Neural cell (in vitro differentiated cells): Measurements from ENCODE around the gene SOHLH1. TPM values are rescaled to one million over a fixed set of nuclear protein-coding genes. Genes with fewer than 3 reads are reported as not detected.

Experiments
- H2AFZ ChIP-seq: fragments of 200-600, 300-800 bp; sonication (generic), shearing (Covaris generic); 2 replicates; pipeline ENCODE4 v1.6.0; 2014; ENCODE audit warnings: low read depth, mild to moderate bottlenecking, antibody characterized with exemption, low read length, moderate library complexity
- H3F3A ChIP-seq: fragments of 200-600 bp; shearing (Covaris generic); 2 replicates; pipeline ENCODE4 v1.6.1; 2016; ENCODE audit warnings: mild to moderate bottlenecking, moderate library complexity, mixed read lengths, antibody characterized with exemption, low read length; ENCODE audit not compliant: insufficient read depth, poor library complexity, severe bottlenecking
- H3K27ac ChIP-seq: fragments of 200-600, 300-800 bp; sonication (generic), shearing (Covaris generic); 2 replicates; pipeline ENCODE4 v1.5.1; 2014; ENCODE audit warnings: mild to moderate bottlenecking, low read length, moderate library complexity
- H3K27me3 ChIP-seq: fragments of 300-800, 200-600 bp; sonication (generic), shearing (Covaris generic); 2 replicates; pipeline ENCODE4 v1.6.0; 2014; ENCODE audit warnings: mild to moderate bottlenecking, low read depth, low read length, moderate library complexity; ENCODE audit not compliant: insufficient read depth
- H3K36me3 ChIP-seq: fragments of 300-800, 200-600 bp; sonication (generic), shearing (Covaris generic); 2 replicates; pipeline ENCODE4 v1.5.1; 2014; ENCODE audit warnings: mild to moderate bottlenecking, antibody characterized with exemption, low read length, moderate library complexity; ENCODE audit not compliant: insufficient read depth
- H3K4me2 ChIP-seq: fragments of 300-800, 200-600 bp; sonication (generic), shearing (Covaris generic); 2 replicates; pipeline ENCODE4 v1.6.0; 2014; ENCODE audit warnings: mild to moderate bottlenecking, low read length
- H3K4me3 ChIP-seq: fragments of 300-800, 200-600 bp; sonication (generic), shearing (Covaris generic); 2 replicates; pipeline ENCODE4 v1.5.1; 2014; ENCODE audit warnings: mild to moderate bottlenecking, low read length, moderate library complexity
- H3K79me2 ChIP-seq: fragments of 200-600 bp; shearing (Covaris generic); replicated peaks from 2 replicates; pipeline ENCODE4 v1.6.0; 2014; ENCODE audit warnings: mild to moderate bottlenecking, low read length, moderate library complexity; ENCODE audit not compliant: insufficient read depth
- H3K9ac ChIP-seq: fragments of 300-800, 200-600 bp; sonication (generic), shearing (Covaris generic); 2 replicates; pipeline ENCODE4 v1.6.1; 2016; ENCODE audit warnings: mild to moderate bottlenecking, low read length, mixed read lengths
- H3K9me2 ChIP-seq: fragments of 200-600 bp; shearing (Covaris generic); 2 replicates; pipeline ENCODE4 v1.6.1; 2016; ENCODE audit warnings: mild to moderate bottlenecking, low read length, mixed read lengths; ENCODE audit not compliant: insufficient read depth
- H3K9me3 ChIP-seq: fragments of 200-600, 300-800 bp; sonication (generic), shearing (Covaris generic); 2 replicates; pipeline ENCODE4 v1.6.1; 2016; ENCODE audit warnings: mild to moderate bottlenecking, mixed run types, low read length, moderate library complexity, mixed read lengths
- H4K20me1 ChIP-seq: fragments of 200-600 bp; shearing (Covaris generic); 2 replicates; pipeline ENCODE4 v1.6.1; 2016; ENCODE audit warnings: mild to moderate bottlenecking, mixed run types; ENCODE audit not compliant: insufficient read depth
- EP300 ChIP-seq: fragments of 450-650 bp; conservative IDR thresholded peaks from 2 replicates; pipeline ENCODE4 v1.6.1; 2014; ENCODE audit warnings: antibody characterized with exemption, mild to moderate bottlenecking, moderate library complexity; ENCODE audit not compliant: poor library complexity, severe bottlenecking
- EZH2 ChIP-seq: fragments of 200-600, 300-800 bp; shearing (Covaris generic), sonication (generic); IDR thresholded peaks from 2 replicates; pipeline ENCODE4 v1.6.1; 2014; ENCODE audit warnings: antibody characterized with exemption, low read length, borderline replicate concordance, mild to moderate bottlenecking; ENCODE audit not compliant: insufficient read depth, poor library complexity, severe bottlenecking
- MXI1 ChIP-seq: fragments of 450-650 bp; conservative IDR thresholded peaks from 2 replicates; pipeline ENCODE4 v1.6.1; 2014; ENCODE audit warnings: antibody characterized with exemption, mild to moderate bottlenecking; ENCODE audit not compliant: poor library complexity, severe bottlenecking
- POLR2AphosphoS5 ChIP-seq: IDR thresholded peaks from 2 replicates; pipeline ENCODE4 v1.6.1; 2012
- RAD21 ChIP-seq: fragments of 450-650 bp; conservative IDR thresholded peaks from 2 replicates; pipeline ENCODE4 v1.6.1; 2014; ENCODE audit warnings: antibody characterized with exemption, mild to moderate bottlenecking, moderate library complexity
- SMC3 ChIP-seq: fragments of 450-650 bp; conservative IDR thresholded peaks from 2 replicates; pipeline ENCODE4 v1.6.1; 2014; ENCODE audit warnings: antibody characterized with exemption, mild to moderate bottlenecking, moderate library complexity; ENCODE audit not compliant: poor library complexity
- TAF1 ChIP-seq: IDR thresholded peaks from 2 replicates; pipeline ENCODE4 v1.6.1; 2012; ENCODE audit warnings: low read depth
- polyA plus RNA-seq: library from polyadenylated mRNA; depleted of rRNA; stranded (reverse); fragments of >200 nt; gene quantifications from 2 replicates; pipeline ENCODE4 v1.2.3, GENCODE V29; 2014
- TF ChIP-seq, protein P1 (sequence below): IDR thresholded peaks from 2 replicates; pipeline ENCODE4 v1.6.1; 2012; ENCODE audit warnings: borderline replicate concordance
- TF ChIP-seq, protein P2 (sequence below): fragments of 450-650 bp; IDR thresholded peaks from 2 replicates; pipeline ENCODE4 v1.5.1; 2014; ENCODE audit warnings: antibody characterized with exemption, mild to moderate bottlenecking, moderate library complexity; ENCODE audit not compliant: poor library complexity, severe bottlenecking

SOHLH1 gene
- polyA plus RNA-seq, 1 donor from 2014 or later, result not detected

DNA sequence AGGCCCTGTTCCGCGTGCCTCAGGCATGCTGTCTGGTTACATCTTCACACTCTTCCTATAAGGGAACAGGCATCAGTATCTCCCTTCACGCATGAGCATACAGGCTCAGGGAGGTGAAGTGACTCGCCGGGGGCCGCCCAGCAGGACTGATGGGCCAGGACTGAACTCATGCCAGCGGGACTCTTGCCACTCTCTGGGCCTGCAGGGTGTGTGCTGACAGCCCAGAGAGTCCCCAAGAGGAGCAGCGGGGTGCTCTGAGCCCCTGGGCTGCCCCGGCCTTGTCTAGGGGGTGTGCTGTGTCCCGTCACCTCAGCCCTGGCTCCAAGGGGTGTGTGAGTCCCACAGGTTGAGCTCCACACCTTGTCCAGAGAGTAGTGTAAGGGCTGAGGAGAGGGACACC lies 12.6 kb upstream of the SOHLH1 start:
- Histone ChIP-seq H3K27ac (no peak overlapping the region), H3K36me3 (no peaks in the 10 kb centered on the region), H3F3A (no peaks in the 10 kb centered on the region), H3K4me3 (no peak overlapping the region), H2AFZ (no peak overlapping the region), H3K9me2 (no peaks in the 10 kb centered on the region), H4K20me1 (no peaks in the 10 kb centered on the region), H3K27me3 (peaks cover 45% of the 10 kb centered on the region), H3K79me2 (no peaks in the 10 kb centered on the region), H3K4me2 (no peak overlapping the region), H3K9me3 (no peaks in the 10 kb centered on the region), H3K9ac (no peak overlapping the region)
- TF ChIP-seq, protein P1, sequence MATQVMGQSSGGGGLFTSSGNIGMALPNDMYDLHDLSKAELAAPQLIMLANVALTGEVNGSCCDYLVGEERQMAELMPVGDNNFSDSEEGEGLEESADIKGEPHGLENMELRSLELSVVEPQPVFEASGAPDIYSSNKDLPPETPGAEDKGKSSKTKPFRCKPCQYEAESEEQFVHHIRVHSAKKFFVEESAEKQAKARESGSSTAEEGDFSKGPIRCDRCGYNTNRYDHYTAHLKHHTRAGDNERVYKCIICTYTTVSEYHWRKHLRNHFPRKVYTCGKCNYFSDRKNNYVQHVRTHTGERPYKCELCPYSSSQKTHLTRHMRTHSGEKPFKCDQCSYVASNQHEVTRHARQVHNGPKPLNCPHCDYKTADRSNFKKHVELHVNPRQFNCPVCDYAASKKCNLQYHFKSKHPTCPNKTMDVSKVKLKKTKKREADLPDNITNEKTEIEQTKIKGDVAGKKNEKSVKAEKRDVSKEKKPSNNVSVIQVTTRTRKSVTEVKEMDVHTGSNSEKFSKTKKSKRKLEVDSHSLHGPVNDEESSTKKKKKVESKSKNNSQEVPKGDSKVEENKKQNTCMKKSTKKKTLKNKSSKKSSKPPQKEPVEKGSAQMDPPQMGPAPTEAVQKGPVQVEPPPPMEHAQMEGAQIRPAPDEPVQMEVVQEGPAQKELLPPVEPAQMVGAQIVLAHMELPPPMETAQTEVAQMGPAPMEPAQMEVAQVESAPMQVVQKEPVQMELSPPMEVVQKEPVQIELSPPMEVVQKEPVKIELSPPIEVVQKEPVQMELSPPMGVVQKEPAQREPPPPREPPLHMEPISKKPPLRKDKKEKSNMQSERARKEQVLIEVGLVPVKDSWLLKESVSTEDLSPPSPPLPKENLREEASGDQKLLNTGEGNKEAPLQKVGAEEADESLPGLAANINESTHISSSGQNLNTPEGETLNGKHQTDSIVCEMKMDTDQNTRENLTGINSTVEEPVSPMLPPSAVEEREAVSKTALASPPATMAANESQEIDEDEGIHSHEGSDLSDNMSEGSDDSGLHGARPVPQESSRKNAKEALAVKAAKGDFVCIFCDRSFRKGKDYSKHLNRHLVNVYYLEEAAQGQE, result no peak
- no peak for TF ChIP-seq RAD21
- TF ChIP-seq POLR2AphosphoS5, result no peak
- TF ChIP-seq EP300, result no peak
- TF ChIP-seq SMC3, result no peak
- no peak for TF ChIP-seq MXI1
- TF ChIP-seq, protein P2, sequence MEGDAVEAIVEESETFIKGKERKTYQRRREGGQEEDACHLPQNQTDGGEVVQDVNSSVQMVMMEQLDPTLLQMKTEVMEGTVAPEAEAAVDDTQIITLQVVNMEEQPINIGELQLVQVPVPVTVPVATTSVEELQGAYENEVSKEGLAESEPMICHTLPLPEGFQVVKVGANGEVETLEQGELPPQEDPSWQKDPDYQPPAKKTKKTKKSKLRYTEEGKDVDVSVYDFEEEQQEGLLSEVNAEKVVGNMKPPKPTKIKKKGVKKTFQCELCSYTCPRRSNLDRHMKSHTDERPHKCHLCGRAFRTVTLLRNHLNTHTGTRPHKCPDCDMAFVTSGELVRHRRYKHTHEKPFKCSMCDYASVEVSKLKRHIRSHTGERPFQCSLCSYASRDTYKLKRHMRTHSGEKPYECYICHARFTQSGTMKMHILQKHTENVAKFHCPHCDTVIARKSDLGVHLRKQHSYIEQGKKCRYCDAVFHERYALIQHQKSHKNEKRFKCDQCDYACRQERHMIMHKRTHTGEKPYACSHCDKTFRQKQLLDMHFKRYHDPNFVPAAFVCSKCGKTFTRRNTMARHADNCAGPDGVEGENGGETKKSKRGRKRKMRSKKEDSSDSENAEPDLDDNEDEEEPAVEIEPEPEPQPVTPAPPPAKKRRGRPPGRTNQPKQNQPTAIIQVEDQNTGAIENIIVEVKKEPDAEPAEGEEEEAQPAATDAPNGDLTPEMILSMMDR, result no peak
- TF ChIP-seq EZH2, result no peak
- TF ChIP-seq TAF1, result no peak

DNA sequence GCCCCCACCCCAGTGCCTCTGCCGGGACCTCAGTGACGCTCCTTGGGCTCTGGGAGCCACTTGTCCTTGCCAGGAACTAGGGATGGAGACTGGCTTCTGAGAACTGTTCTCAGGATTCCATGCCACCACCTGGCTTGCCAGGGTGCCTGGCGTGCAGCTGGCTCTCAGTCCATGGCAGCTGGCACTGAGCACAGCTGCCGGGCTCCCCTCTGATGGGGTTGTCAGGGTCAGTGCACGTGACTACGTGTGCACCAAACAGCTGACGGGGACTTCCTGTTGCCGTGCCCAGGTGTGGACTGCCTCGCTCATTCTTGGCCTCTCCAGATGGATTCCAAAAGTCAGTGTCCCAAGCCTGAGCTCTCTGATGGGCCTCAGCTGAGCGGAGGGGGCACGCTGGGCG lies 12.1 kb upstream of the SOHLH1 start:
- Histone ChIP-seq H3K27ac (no peak overlapping the region), H3K9me2 (no peaks in the 10 kb centered on the region), H3K9me3 (no peaks in the 10 kb centered on the region), H4K20me1 (no peaks in the 10 kb centered on the region), H3K36me3 (no peaks in the 10 kb centered on the region), H3F3A (no peaks in the 10 kb centered on the region), H3K4me3 (no peak overlapping the region), H3K27me3 (peaks cover 40% of the 10 kb centered on the region), H3K79me2 (no peaks in the 10 kb centered on the region), H3K4me2 (no peak overlapping the region), H3K9ac (no peak overlapping the region), H2AFZ (no peak overlapping the region)
- TF ChIP-seq, protein P2, result no peak
- TF ChIP-seq, protein P1, result no peak
- TF ChIP-seq MXI1 (no peak), POLR2AphosphoS5 (no peak), TAF1 (no peak), EP300 (no peak)
